GM12873 (cell line): Measurements from ENCODE around the gene TBX18.

Experiments used
- CTCF ChIP-seq: IDR thresholded peaks from 2 replicates; pipeline ENCODE4 v1.5.1; 2012; ENCODE audit warnings: low read depth, mild to moderate bottlenecking, moderate library complexity, low read length, control low read depth; ENCODE audit not compliant: insufficient read depth; ENCODE audit errors: missing control alignments

The TBX18 gene

GRCh38 chr6:84639396-84639795 is 125.0 kb downstream of the TBX18 start:
- no peak for TF ChIP-seq CTCF

- no peak for TF ChIP-seq CTCF
Measured at GRCh38 chr6:84638286-84638685, 126.1 kb downstream of the TBX18 start.
